SK-N-MC (cell line): ENCODE measurements around the gene PMP22.

ENCODE experiments used
- EZH2 ChIP-seq: fragments of 200-600 bp; sonication (generic); IDR thresholded peaks from one replicate; pipeline ENCODE4 v1.6.1; 2017; ENCODE audit warnings: antibody characterized with exemption
- POLR2AphosphoS5 ChIP-seq: IDR thresholded peaks from 2 replicates; pipeline ENCODE4 v1.6.1; 2012; ENCODE audit warnings: mild to moderate bottlenecking, low read depth, low read length, borderline replicate concordance

- TF ChIP-seq EZH2 (no peak), POLR2AphosphoS5 (no peak)
These were observed 33.1 kb downstream of the PMP22 start for GRCh38 chr17:15231851-15232516.
